HG02938 (cell line): ENCODE measurements around the gene RIMS3.

ENCODE experiments used
- ATAC-seq: cut with Tn5 transposase; IDR thresholded peaks from one replicate; pipeline ENCODE4 v1.9.1; 2021; ENCODE audit warnings: mild to moderate bottlenecking, moderate library complexity; ENCODE audit not compliant: unreplicated experiment

The RIMS3 gene

DNA sequence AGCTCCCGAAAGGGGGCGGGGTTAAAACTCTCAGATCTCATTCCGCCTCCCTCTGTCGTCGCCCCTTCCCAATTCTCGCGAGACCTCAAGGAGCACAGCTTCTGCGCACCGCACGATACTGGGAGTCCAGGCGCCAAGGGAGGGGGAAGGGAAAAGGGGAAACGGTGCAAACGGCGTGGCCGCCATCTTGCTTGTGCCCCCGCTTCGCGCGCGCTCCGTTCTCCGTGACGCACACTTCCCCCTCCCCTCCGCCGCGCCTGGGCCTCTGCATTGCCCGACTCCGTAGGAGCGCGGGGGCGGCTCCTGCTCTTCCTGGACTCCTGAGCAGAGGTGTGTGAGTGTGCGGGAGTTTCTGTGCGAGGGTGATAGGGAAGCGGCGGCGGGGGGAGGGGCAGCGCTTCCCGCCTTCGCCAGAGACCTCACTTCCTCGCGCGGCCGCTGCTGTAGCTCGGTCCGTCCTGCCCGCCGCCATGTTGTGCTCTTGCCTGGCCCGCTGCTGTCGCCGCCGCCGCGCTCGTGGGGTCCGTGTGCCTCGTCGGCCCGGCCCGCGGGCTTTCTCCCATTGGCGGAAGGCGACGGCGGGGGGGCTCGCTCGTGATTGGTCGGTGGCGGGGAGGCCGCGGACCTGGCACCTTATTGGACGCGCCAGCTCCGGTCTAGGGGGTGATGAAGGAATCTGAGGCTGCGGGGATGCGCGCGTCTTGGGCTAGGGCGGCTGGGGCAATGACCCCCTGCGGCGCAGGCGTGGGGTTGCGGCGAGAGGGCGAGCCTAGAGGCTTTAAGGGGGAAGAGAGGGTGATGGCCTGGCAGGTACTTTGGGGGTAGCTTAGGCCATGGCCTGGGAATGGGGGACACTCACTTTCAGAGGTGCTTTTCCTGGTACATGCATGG is 26.3 kb upstream of the RIMS3 start, which contains the start of gene NFYC:
TSS of gene NFYC (plus strand) at position 167 of the 891 bp plus-strand sequence. CDS start 47,140 bp downstream, outside the sequence.
- peak; percentile 78 for ATAC-seq

- no peak for ATAC-seq
Measured at GRCh38 chr1:40690771-40691537, 25.5 kb upstream of the RIMS3 start.

DNA sequence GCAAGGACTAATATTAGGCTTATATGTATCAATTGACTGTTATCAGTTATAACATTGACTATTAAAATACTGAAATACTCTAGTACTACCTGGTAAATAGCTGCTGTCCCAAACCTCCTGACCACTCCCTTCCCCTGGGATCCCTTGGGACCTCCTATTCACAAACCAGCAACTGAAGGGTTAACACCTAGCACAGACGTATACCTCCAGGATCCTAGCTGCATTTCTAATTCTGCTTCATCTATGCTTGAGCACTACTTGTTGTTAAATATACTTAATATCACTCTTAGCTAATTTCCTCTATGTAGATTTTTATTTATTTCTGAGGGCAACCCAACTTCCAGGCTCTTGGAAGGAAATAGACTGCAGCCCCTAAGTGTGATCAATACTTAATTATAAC is 24.3 kb upstream of the RIMS3 start:
- ATAC-seq = no peak

- no peak for ATAC-seq
Measured at GRCh38 chr1:40687661-40688060, 22.2 kb upstream of the RIMS3 start.

DNA sequence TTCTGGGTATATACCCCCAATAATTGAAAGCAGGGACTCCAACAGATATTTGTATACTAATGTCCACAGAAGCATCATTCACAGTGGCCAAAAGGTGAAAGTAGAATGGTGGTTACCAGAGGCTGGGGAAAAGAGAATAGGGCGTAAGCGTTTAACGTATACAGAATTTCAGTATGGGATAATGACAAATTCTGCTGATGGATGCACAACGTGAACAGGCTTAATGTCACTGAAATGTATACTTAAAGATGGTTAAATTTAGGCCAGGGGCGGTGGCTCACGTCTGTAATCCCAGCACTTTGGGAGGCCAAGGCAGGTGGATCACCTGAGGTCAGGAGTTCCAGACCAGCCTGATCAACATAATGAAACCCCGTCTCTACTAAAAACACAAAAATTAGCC is 21.6 kb upstream of the RIMS3 start:
- ATAC-seq = no peak

GRCh38 chr1:40684669-40685068 is 19.2 kb upstream of the RIMS3 start:
- ATAC-seq = no peak

DNA sequence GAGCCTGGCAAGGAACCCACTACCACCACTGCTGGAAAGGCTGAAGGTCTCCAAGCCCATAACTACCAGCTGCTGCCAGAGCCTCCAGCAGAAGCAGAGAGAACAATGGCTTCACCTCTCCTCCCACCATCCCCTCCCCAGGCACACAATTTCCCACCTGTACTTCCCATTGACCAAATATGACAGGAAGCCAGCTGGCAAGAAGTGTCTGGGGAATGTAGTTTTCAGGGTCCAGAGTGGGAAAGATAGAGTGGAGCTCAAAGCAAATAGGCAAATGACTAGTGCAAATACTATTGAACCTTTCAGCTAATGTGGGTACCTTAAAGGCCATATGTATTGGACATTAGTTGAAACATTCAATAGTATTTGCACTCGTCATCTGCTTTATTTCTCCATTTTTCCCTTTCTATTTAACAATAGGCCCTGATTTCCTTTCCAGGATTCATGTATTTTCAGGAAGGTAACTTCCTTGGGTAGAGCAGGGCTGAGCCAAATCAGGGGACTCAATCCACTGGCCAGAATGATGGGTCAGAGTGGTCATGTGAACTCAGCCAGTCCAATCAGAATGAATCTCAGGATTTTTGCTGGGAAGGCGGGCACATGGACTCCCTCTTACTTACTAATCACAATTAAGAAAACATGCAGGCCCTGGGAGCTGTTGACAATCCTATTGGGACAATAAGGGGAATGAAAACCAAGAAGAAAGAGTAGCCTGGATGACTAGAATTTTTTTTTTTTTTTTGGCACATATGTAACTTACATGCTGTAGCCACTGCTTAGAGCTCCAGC is 13.9 kb upstream of the RIMS3 start:
- no peak for ATAC-seq

GRCh38 chr1:40676501-40676900 is 11.0 kb upstream of the RIMS3 start:
- no peak for ATAC-seq

GRCh38 chr1:40673452-40673851 is 8.0 kb upstream of the RIMS3 start:
- no peak for ATAC-seq

DNA sequence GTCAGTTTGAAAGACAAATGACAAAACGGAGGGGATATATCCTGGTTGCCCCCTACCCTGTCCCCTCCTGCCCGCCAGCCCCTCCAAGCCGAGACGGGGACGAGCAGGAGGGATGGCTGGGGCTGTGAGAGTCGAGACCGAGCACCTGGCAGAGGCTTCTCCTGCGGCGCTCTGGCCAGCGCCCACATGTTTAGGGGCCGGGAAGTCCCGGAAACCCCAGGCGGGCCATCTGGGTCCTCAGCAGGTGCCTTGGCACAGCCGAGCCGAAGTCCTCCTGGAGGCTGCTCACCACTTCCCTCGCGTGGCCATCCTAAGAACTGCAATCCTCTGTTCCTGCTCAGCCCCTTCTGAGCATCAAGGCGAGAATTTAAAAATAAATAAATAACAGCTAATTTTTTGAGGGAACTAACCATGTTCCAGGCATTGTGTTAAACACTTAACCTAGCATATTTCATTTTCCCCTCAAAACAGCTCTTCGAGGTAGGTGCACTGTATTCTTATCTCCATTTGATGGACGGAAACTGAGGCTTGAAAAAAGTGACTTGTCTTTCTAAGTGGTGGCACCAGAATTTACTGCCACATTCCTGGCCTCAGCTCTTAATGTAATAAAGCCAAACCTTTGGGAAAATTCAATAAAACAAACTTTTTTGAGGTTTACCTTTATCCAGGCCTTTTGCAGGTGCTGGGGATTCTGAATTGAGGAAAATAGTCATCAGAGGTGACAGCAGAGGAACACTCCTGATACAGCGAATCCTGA is 3.5 kb upstream of the RIMS3 start:
- ATAC-seq = no peak

GRCh38 chr1:40664791-40665190 is 691 bp downstream of the RIMS3 start:
- ATAC-seq = no peak

DNA sequence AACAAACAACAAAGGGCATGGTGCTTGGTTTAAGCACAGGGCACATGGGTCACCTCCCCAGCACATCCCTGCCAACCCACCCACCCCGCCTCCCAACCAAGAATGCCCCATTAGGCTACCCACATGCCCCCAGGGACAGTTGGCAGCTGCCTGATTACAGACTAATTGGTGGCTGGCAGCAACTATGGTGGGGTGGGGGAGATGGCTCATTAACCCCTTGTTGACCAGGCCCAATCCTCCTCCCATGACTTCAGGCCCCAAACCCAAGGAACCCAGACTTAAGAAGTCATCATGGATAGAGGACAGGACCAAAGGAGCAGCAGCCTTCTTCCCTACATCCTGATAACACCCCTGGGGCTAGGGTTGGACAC is 1.3 kb downstream of the RIMS3 start:
- ATAC-seq = no peak

GRCh38 chr1:40663324-40664166 is 1.9 kb downstream of the RIMS3 start:
- ATAC-seq = no peak

DNA sequence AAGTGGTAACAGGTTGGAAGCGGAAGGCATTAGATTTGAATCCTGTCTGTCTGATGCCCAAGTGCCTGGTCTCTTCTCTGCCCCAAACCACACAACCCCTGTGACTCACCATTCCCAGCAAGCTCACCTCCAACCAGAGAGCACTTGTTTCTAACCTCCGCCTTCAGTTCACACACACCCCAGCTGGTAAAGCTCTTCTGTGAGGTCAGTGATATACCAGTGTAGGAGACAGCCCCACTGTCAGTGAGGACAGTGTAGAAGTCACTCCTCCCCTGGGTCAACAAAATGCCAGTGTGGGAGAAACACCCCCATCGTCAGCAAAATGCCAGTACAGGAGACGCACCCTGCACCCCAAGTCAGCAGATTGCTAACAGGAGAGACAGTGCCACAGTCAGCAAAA is 2.6 kb downstream of the RIMS3 start:
- ATAC-seq = no peak

GRCh38 chr1:40662151-40662550 is 3.3 kb downstream of the RIMS3 start:
- no peak for ATAC-seq

DNA sequence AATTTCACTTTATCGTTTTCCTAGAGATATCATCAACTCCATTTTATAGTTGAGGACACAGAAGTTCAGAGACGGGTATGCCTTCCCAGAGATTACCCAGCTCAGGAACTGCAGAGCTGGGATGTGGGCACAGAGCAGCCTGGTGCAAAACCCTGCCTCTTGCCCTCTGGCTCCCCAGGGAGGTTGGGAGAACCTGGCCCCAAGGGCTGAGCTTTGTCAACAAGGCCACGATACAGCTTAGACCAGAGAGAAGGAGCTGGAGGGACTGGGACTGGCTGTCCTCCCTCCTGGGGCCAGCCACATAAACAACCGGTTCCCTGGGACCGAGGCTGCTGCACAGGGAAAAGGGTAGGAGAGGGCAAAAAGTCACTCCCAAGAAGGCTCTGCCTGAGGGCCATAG is 3.8 kb downstream of the RIMS3 start:
- no peak for ATAC-seq

GRCh38 chr1:40659649-40659947 is 5.9 kb downstream of the RIMS3 start:
- ATAC-seq = no peak

DNA sequence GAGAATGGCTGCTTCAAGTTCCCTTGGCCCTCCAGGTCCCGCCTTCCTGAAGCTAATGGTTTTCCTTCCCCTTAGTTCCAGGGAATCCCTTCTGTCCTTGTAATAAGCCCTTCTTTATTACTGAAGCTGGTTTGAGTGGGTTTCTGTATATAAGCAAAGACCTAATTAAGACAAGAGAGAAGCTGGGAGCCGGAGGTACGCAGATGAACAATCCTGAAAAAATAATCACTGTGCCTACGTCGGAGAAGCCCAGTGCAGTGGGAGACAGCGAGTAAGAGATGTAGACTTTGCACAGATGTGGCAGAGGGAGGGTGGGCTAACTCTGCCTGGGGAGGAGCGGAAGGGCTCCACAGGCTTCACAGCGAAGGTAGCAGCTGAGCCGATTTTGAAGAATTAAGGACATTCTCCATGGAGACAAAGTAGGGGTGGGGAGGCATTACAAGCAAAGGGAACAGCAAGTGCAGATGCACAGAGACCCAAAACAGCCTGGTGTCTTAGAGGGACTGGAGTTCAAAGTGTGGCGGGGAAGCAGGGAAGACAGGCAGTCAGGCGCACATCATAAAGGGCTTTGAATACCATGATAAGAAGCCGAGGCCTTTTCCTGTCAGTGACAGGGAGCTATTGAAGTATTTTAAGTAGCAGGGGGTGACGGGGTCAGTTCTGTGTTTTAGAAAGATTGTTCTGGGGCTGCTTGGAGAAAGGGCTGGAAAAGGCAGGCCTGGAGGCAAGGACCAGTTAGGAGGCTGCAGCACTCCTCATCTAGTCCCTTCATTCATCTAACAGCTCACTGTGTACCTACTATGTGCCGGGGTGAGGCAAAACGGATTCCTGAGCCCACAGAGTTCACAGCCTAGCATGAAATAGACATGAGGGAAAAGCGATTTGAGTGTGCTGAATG is 6.5 kb downstream of the RIMS3 start:
- no peak for ATAC-seq

DNA sequence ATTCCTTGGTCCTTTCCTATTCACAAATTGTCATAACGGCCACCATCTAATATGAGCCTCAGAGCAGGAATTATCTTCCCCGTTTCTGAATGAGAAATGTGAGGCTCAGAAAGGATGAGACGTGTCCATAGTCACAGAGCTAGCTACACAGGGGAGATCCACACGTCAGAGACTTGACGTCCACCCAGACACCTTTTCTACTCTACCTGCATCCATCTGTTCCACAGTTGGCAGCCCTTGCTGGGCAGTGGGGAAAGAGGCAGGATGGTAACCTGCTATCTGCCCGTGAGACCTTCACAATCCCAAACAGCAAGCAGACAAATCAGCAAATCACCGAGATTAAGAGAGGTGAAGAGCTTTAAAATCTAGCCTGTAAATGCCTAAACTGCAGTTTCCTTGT is 8.4 kb downstream of the RIMS3 start:
- ATAC-seq = no peak
